ENCODE measurements around the gene CAV1. TPM values are rescaled to one million over a fixed set of nuclear protein-coding genes. Genes with fewer than 3 reads are reported as not detected.

CAV1 gene
- total and polyA plus RNA-seq, 7 donors: 8.8 to 857 (median 328) TPM

GRCh38 chr7:116545411-116545993, 20.7 kb downstream of the CAV1 start:
- Histone ChIP-seq H3K27ac (peak overlapping the region; percentile 48 to 97 (median 68)), H3K9me3 (no peaks in the 10 kb centered on the region), H3K4me1 (peaks cover 0 to 83% (median 71%) of the 10 kb centered on the region in 4 donors), H3K27me3 (no peaks in the 10 kb centered on the region), H3K4me3 (no peak overlapping the region), H3K36me3 (peaks cover 0 to 7% (median 3%) of the 10 kb centered on the region in 4 donors)
- peak in 1 of 4 donors; percentile 19 for TF ChIP-seq EP300 (IDR thresholded peaks at IDR 0.05)
- TF ChIP-seq POLR2A (IDR thresholded peaks at IDR 0.05): no peak
- no peak for TF ChIP-seq CTCF (IDR thresholded peaks at IDR 0.05)
- TF ChIP-seq POLR2AphosphoS5 (IDR thresholded peaks at IDR 0.05): no peak
- no peak for DNase-seq
- 76 to 79% methylated on average over 6 of the region's 6 CpGs for WGBS, 2 donors
- intact Hi-C loops (cut with DNase I): no loop called here

- Histone ChIP-seq H3K9me3 (no peaks in the 10 kb centered on the region), H3K36me3 (peaks cover 0 to 7% (median 3%) of the 10 kb centered on the region in 4 donors), H3K27me3 (no peaks in the 10 kb centered on the region), H3K4me3 (no peak overlapping the region), H3K4me1 (peaks cover 0 to 82% (median 70%) of the 10 kb centered on the region in 4 donors), H3K27ac (peak overlapping the region; percentile 48 to 97 (median 68))
- TF ChIP-seq POLR2AphosphoS5 (IDR thresholded peaks at IDR 0.05) (peak in 1 of 4 donors; percentile 38), EP300 (IDR thresholded peaks at IDR 0.05) (no peak)
- no peak for DNase-seq
- 89 to 90% methylated on average over 11 of the region's 11 CpGs for WGBS, 2 donors
- intact Hi-C loops (cut with DNase I): no loop called here
Observed at GRCh38 chr7:116546054-116546453, 21.2 kb downstream of the CAV1 start.

GRCh38 chr7:116546916-116547315, 22.1 kb downstream of the CAV1 start:
- no peaks in the 10 kb centered on the region for H3K9me3 ChIP-seq
- no peak overlapping the region for H3K4me3 ChIP-seq
- peak overlapping the region; percentile 33 to 97 (median 64) for H3K27ac ChIP-seq
- H3K36me3 ChIP-seq: peaks cover 0 to 13% (median 3%) of the 10 kb centered on the region in 4 donors
- no peaks in the 10 kb centered on the region for H3K27me3 ChIP-seq
- 85 to 87% methylated on average over 1 of the region's 1 CpG for WGBS, 2 donors
- TF ChIP-seq POLR2A (IDR thresholded peaks at IDR 0.05) (no peak), CTCF (IDR thresholded peaks at IDR 0.05) (no peak), EP300 (IDR thresholded peaks at IDR 0.05) (no peak), POLR2AphosphoS5 (IDR thresholded peaks at IDR 0.05) (no peak)
- intact Hi-C loops (cut with DNase I): no loop called here
- peaks cover 0 to 82% (median 70%) of the 10 kb centered on the region in 4 donors for H3K4me1 ChIP-seq
- DNase-seq: no peak

GRCh38 chr7:116547347-116547746, 22.5 kb downstream of the CAV1 start:
- intact Hi-C loops (cut with DNase I): no loop called here
- Histone ChIP-seq H3K36me3 (peaks cover 0 to 17% (median 3%) of the 10 kb centered on the region in 4 donors), H3K9me3 (no peaks in the 10 kb centered on the region), H3K4me3 (no peak overlapping the region), H3K4me1 (peaks cover 0 to 82% (median 69%) of the 10 kb centered on the region in 4 donors), H3K27me3 (no peaks in the 10 kb centered on the region), H3K27ac (peak overlapping the region; percentile 44 to 97 (median 64))
- TF ChIP-seq POLR2AphosphoS5 (IDR thresholded peaks at IDR 0.05) (peak in 2 of 4 donors; percentile 15 to 22), CTCF (IDR thresholded peaks at IDR 0.05) (no peak), EP300 (IDR thresholded peaks at IDR 0.05) (no peak)
- 87 to 88% methylated on average over 2 of the region's 2 CpGs for WGBS, 2 donors
- DNase-seq: no peak

- 39 to 71% methylated on average over 3 of the region's 3 CpGs for WGBS, 2 donors
- TF ChIP-seq POLR2AphosphoS5 (IDR thresholded peaks at IDR 0.05) (no peak), EP300 (IDR thresholded peaks at IDR 0.05) (no peak), POLR2A (IDR thresholded peaks at IDR 0.05) (no peak)
- peaks cover 0 to 83% (median 68%) of the 10 kb centered on the region in 4 donors for H3K4me1 ChIP-seq
Observed at GRCh38 chr7:116548506-116548905, 23.7 kb downstream of the CAV1 start.

More at GRCh38 chr7:116548506-116548905, 23.7 kb downstream of the CAV1 start:
- Histone ChIP-seq H3K27ac (peak overlapping the region; percentile 27 to 97 (median 62)), H3K4me3 (no peak overlapping the region), H3K36me3 (peaks cover 0 to 19% (median 3%) of the 10 kb centered on the region in 4 donors), H3K9me3 (no peaks in the 10 kb centered on the region), H3K27me3 (no peaks in the 10 kb centered on the region)
- DNase-seq: no peak
- intact Hi-C loops (cut with DNase I): no loop called here
